ENCODE results near the gene OTC.

- TF ChIP-seq, protein P1, sequence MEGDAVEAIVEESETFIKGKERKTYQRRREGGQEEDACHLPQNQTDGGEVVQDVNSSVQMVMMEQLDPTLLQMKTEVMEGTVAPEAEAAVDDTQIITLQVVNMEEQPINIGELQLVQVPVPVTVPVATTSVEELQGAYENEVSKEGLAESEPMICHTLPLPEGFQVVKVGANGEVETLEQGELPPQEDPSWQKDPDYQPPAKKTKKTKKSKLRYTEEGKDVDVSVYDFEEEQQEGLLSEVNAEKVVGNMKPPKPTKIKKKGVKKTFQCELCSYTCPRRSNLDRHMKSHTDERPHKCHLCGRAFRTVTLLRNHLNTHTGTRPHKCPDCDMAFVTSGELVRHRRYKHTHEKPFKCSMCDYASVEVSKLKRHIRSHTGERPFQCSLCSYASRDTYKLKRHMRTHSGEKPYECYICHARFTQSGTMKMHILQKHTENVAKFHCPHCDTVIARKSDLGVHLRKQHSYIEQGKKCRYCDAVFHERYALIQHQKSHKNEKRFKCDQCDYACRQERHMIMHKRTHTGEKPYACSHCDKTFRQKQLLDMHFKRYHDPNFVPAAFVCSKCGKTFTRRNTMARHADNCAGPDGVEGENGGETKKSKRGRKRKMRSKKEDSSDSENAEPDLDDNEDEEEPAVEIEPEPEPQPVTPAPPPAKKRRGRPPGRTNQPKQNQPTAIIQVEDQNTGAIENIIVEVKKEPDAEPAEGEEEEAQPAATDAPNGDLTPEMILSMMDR (IDR thresholded peaks at IDR 0.05): no peak
- no peak for TF ChIP-seq POLR2A (IDR thresholded peaks at IDR 0.05)
Observed at GRCh38 chrX:38402118-38402517, 49.7 kb downstream of the OTC start.

All from esophagus squamous epithelium (tissue), 4 donors.